ENCODE results near the gene FKBP11.

DNA sequence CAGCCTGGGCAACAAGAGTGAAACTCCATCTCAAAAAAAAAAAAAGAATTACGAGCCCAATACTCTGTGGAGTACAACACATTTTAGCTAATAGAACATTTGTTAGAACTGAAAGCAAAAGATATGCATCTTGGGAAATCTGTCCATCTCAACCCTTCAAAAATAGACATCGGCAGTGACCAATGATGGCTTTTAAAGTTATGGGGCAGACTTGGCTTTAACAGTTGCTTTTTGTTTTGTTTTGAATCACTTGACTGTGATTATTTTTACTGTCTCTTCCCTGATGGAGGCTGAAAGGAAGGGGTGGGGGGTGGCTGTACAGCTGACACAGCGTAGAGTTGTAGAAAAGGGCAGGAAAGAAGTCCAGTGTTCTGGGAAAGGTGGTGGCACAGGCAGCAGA, 2.2 kb downstream of the FKBP11 start:
- TF ChIP-seq, protein P1, sequence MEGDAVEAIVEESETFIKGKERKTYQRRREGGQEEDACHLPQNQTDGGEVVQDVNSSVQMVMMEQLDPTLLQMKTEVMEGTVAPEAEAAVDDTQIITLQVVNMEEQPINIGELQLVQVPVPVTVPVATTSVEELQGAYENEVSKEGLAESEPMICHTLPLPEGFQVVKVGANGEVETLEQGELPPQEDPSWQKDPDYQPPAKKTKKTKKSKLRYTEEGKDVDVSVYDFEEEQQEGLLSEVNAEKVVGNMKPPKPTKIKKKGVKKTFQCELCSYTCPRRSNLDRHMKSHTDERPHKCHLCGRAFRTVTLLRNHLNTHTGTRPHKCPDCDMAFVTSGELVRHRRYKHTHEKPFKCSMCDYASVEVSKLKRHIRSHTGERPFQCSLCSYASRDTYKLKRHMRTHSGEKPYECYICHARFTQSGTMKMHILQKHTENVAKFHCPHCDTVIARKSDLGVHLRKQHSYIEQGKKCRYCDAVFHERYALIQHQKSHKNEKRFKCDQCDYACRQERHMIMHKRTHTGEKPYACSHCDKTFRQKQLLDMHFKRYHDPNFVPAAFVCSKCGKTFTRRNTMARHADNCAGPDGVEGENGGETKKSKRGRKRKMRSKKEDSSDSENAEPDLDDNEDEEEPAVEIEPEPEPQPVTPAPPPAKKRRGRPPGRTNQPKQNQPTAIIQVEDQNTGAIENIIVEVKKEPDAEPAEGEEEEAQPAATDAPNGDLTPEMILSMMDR (IDR thresholded peaks at IDR 0.05): no peak
- TF ChIP-seq POLR2A (IDR thresholded peaks at IDR 0.05): no peak

Data from breast epithelium (tissue), 3 donors.